Left lung (tissue), 10 donors: ENCODE data around the gene USP2. TPM values are rescaled to one million over a fixed set of nuclear protein-coding genes. Genes with fewer than 3 reads are reported as not detected.
A peak's percentile ranks its signal among the peaks of the same experiment; 100 is the strongest.

ENCODE experiments used
- ATAC-seq: fragments of 200-7000 bp; cut with Tn5 transposase; one replicate; pipeline ENCODE4 v1.9.1; 2020; ENCODE audit warnings: moderate library complexity
- DNase-seq, 4 donors: peaks; one replicate each; pipeline ENCODE4 v3.0.0-alpha.2; 2013 to 2020
- H3K27ac ChIP-seq, 2 donors: fragments of 200-600 bp; sonication (generic) in 1 of 2; one replicate each; pipeline versions ENCODE4 v1.5.0 to v1.8.0; 2020 to 2021
- H3K27me3 ChIP-seq, 2 donors: fragments of 200-600 bp; sonication (generic) in 1 of 2; one replicate each; pipeline versions ENCODE4 v1.5.0 to v1.8.0; 2020 to 2021
- H3K36me3 ChIP-seq, 2 donors: fragments of 200-600 bp; sonication (generic) in 1 of 2; one replicate each; pipeline versions ENCODE4 v1.5.0 to v1.8.0; 2020 to 2021
- H3K4me1 ChIP-seq, 2 donors: fragments of 200-600 bp; one replicate each; pipeline ENCODE4 v1.8.0; 2021
- H3K4me3 ChIP-seq, 2 donors: fragments of 200-600 bp; sonication (generic) in 1 of 2; one replicate each; pipeline versions ENCODE4 v1.5.0 to v1.8.0; 2020 to 2021; ENCODE audit warnings: mild to moderate bottlenecking in 1 of 2
- H3K9me3 ChIP-seq, 2 donors: fragments of 200-600 bp; sonication (generic) in 1 of 2; one replicate each; pipeline versions ENCODE4 v1.5.0 to v1.8.0; 2020 to 2021
- intact Hi-C, 2 donors: fragments of 100-400 bp; cut with DNase I; formaldehyde crosslinking; loops; one replicate each; pipeline versions ENCODE4 v1.11.2 to v1.14.2; 2022
- polyA plus RNA-seq, 6 donors: library from polyadenylated mRNA; unstranded; fragments of 120-200 nt; gene quantifications; one replicate each; pipeline ENCODE4 v1.2.1, GENCODE V29; 2013; ENCODE audit not compliant: insufficient read length in 6 of 6
- total RNA-seq, 2 donors: library from RNA; stranded (reverse); fragmentation: NEBNext Ultra II Directional; extraction: Animal tissue kit (Norgen Biotek cat#: 25700); gene quantifications; one replicate each; pipeline ENCODE4 v1.2.1, GENCODE V29; 2021
- TF ChIP-seq, protein P1 (sequence below), 2 donors: fragments of 200-600 bp; sonication (generic) in 1 of 2; IDR thresholded peaks; one replicate each; pipeline versions ENCODE4 v1.5.0 to v1.8.0; 2021; ENCODE audit warnings: antibody characterized with exemption in 2 of 2
- donor health status: DM: no; HTN: yes; CAD: no.
- donor health status: DM: no; HTN: no; CAD: no.

Gene USP2
- total and polyA plus RNA-seq, 8 donors = 2.4 to 5.9 (median 3.4) TPM

DNA sequence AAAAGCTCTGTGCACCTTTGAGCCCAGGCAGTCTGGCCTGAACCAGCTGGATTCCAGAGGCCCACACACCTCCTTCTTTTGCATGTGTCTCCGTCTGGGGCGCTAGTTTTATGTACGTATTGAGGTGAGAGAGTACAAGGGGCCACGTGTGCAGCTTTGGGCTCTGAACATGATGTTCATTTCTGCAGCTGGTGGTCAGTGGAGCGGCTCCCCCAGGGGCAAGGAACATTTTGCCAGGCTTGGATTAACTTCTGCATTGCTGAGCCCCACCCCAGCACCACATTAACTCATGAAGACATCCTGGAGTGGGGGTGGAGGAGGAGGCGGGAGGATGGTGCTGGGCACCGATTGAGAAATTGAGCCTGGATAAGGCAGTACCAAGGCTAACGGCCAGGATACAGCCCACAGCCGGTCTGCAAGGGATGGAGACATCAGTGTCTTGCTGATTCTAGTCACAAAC is 13.8 kb downstream of the USP2 start:
- H3K27me3 ChIP-seq = peaks cover 5 to 30% of the 10 kb centered on the region in 2 donors
- H3K9me3 ChIP-seq = no peaks in the 10 kb centered on the region
- H3K27ac ChIP-seq = no peak overlapping the region
- H3K36me3 ChIP-seq = no peaks in the 10 kb centered on the region
- intact Hi-C loops = no loop called here
- DNase-seq = no peak
- TF ChIP-seq, protein P1, sequence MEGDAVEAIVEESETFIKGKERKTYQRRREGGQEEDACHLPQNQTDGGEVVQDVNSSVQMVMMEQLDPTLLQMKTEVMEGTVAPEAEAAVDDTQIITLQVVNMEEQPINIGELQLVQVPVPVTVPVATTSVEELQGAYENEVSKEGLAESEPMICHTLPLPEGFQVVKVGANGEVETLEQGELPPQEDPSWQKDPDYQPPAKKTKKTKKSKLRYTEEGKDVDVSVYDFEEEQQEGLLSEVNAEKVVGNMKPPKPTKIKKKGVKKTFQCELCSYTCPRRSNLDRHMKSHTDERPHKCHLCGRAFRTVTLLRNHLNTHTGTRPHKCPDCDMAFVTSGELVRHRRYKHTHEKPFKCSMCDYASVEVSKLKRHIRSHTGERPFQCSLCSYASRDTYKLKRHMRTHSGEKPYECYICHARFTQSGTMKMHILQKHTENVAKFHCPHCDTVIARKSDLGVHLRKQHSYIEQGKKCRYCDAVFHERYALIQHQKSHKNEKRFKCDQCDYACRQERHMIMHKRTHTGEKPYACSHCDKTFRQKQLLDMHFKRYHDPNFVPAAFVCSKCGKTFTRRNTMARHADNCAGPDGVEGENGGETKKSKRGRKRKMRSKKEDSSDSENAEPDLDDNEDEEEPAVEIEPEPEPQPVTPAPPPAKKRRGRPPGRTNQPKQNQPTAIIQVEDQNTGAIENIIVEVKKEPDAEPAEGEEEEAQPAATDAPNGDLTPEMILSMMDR (IDR thresholded peaks at IDR 0.05) = no peak
- no peak for ATAC-seq
- H3K4me1 ChIP-seq = peaks cover 18 to 33% of the 10 kb centered on the region in 2 donors
- no peak overlapping the region for H3K4me3 ChIP-seq

GRCh38 chr11:119366690-119367620 is 14.5 kb downstream of the USP2 start:
- Histone ChIP-seq H3K36me3 (no peaks in the 10 kb centered on the region), H3K4me1 (peaks cover 18 to 34% of the 10 kb centered on the region in 2 donors), H3K4me3 (no peak overlapping the region), H3K27ac (no peak overlapping the region), H3K27me3 (peaks cover 5 to 35% of the 10 kb centered on the region in 2 donors), H3K9me3 (no peaks in the 10 kb centered on the region)
- TF ChIP-seq, protein P1 (IDR thresholded peaks at IDR 0.05) = no peak
- intact Hi-C loops = no loop called here
- DNase-seq (no peak), ATAC-seq (no peak)

GRCh38 chr11:119365071-119365591 is 16.4 kb downstream of the USP2 start:
- no peak overlapping the region for H3K4me3 ChIP-seq
- no peaks in the 10 kb centered on the region for H3K9me3 ChIP-seq
- intact Hi-C loops = no loop called here
- no peaks in the 10 kb centered on the region for H3K36me3 ChIP-seq
- H3K4me1 ChIP-seq = peaks cover 15 to 40% of the 10 kb centered on the region in 2 donors
- peaks cover 5 to 35% of the 10 kb centered on the region in 2 donors for H3K27me3 ChIP-seq
- no peak overlapping the region for H3K27ac ChIP-seq
- ATAC-seq (no peak), DNase-seq (no peak)
- TF ChIP-seq, protein P1 (IDR thresholded peaks at IDR 0.05) = no peak

DNA sequence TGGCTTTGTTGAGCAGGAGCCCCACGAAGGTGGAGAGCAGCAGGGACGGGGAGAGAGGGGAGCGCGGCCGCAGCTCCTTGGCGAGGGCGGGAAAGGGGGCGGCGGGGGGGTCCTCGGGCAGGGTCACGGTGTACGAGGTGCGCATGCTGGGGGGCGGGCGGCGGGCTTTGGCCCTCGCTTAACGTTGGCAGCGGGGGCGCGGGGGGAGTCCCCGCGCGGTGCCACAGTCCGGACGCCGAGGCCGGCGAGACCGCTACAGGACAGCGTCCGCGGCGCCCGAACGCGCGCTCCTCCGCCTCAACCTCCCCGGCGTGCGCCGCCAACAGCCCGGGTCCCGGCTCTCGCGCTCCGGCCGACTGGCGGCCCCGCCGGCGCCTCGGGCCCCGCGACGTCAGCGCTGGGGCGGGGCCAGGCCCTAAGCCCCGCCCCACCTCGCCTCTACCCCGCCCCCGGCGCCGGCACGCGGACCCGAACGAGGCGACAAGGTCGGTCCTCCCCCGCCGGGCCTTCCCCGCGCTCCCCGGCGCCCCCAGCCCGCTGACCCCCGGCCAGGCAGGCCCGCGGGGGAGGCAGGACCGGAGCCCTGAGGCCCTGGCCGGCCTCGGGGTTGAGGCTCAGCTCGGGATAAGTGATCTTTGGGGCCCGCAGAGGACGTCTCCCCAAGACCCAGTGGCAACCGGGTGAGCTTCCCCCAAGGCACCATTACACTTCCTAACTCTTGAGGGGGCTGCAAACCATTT is 17.5 kb downstream of the USP2 start:
- Histone ChIP-seq H3K36me3 (no peaks in the 10 kb centered on the region), H3K9me3 (no peaks in the 10 kb centered on the region), H3K27me3 (peaks cover 5 to 35% of the 10 kb centered on the region in 2 donors), H3K4me1 (peaks cover 13 to 40% of the 10 kb centered on the region in 2 donors), H3K27ac (no peak overlapping the region), H3K4me3 (peak overlapping the region; percentile 25 to 35)
- intact Hi-C loops = no loop called here
- peak; percentile 63 for ATAC-seq
- TF ChIP-seq, protein P1 (IDR thresholded peaks at IDR 0.05) = no peak
- peak in 2 of 4 donors; percentile 63 to 92 for DNase-seq
